ENCODE measurements around the gene MRGPRD. TPM values are rescaled to one million over a fixed set of nuclear protein-coding genes. Genes with fewer than 3 reads are reported as not detected.

The MRGPRD gene
- total RNA-seq, 1 experiment from 2014 or later: not detected

GRCh38 chr11:68994161-68994893 lies 13.5 kb upstream of the MRGPRD start:
- POLR2A ChIA-PET: no interaction called here
- CTCF ChIA-PET: no interaction called here
- Mint-ChIP-seq H3K9me3 (no peaks in the 10 kb centered on the region), H3K4me3 (no peak overlapping the region), H3K4me1 (peaks cover 3% of the 10 kb centered on the region; the same call in 1 of the 2 replicates), H3K27me3 (ENCODE audit: low read depth) (no peaks in the 10 kb centered on the region), H3K27ac (no peak overlapping the region), H3K36me3 (no peaks in the 10 kb centered on the region)
- DNase-seq (ENCODE audit: low spot score) (peak; percentile 10), ATAC-seq (no peak)
- TF ChIP-seq ZSCAN18 (CRISPR knock-in tag; IDR thresholded peaks at IDR 0.05): no peak
- TF ChIP-seq, protein P1, sequence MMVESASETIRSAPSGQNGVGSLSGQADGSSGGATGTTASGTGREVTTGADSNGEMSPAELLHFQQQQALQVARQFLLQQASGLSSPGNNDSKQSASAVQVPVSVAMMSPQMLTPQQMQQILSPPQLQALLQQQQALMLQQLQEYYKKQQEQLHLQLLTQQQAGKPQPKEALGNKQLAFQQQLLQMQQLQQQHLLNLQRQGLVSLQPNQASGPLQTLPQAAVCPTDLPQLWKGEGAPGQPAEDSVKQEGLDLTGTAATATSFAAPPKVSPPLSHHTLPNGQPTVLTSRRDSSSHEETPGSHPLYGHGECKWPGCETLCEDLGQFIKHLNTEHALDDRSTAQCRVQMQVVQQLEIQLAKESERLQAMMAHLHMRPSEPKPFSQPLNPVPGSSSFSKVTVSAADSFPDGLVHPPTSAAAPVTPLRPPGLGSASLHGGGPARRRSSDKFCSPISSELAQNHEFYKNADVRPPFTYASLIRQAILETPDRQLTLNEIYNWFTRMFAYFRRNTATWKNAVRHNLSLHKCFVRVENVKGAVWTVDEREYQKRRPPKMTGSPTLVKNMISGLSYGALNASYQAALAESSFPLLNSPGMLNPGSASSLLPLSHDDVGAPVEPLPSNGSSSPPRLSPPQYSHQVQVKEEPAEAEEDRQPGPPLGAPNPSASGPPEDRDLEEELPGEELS (CRISPR knock-in tag; IDR thresholded peaks at IDR 0.05): no peak
- no peak for TF ChIP-seq IRF2 (CRISPR knock-in tag; IDR thresholded peaks at IDR 0.05; ENCODE audit: borderline replicate concordance, low read depth)
- TF ChIP-seq USF1 (CRISPR knock-in tag; IDR thresholded peaks at IDR 0.05): no peak
- no peak for TF ChIP-seq SMAD4 (CRISPR knock-in tag; IDR thresholded peaks at IDR 0.05)
- no peak for TF ChIP-seq ZNF396 (CRISPR knock-in tag; IDR thresholded peaks at IDR 0.05; ENCODE audit: borderline replicate concordance)
- TF ChIP-seq RORB (CRISPR knock-in tag; IDR thresholded peaks at IDR 0.05): no peak
- TF ChIP-seq NR3C1 (CRISPR knock-in tag; conservative IDR thresholded peaks at IDR 0.05; ENCODE audit: low read depth): no peak
- TF ChIP-seq ATF3 (CRISPR knock-in tag; conservative IDR thresholded peaks at IDR 0.05): no peak
- no peak for TF ChIP-seq NFATC4 (CRISPR knock-in tag; IDR thresholded peaks at IDR 0.05)
- TF ChIP-seq ZNF263 (CRISPR knock-in tag; IDR thresholded peaks at IDR 0.05; ENCODE audit: low read depth): no peak
- no peak for TF ChIP-seq RELA (CRISPR knock-in tag; IDR thresholded peaks at IDR 0.05; ENCODE audit: borderline replicate concordance)
- no peak for TF ChIP-seq NR2C2 (CRISPR knock-in tag; IDR thresholded peaks at IDR 0.05)
- no peak for TF ChIP-seq MXD4 (CRISPR knock-in tag; IDR thresholded peaks at IDR 0.05; ENCODE audit: borderline replicate concordance)
- TF ChIP-seq, protein P2, sequence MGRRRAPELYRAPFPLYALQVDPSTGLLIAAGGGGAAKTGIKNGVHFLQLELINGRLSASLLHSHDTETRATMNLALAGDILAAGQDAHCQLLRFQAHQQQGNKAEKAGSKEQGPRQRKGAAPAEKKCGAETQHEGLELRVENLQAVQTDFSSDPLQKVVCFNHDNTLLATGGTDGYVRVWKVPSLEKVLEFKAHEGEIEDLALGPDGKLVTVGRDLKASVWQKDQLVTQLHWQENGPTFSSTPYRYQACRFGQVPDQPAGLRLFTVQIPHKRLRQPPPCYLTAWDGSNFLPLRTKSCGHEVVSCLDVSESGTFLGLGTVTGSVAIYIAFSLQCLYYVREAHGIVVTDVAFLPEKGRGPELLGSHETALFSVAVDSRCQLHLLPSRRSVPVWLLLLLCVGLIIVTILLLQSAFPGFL (CRISPR knock-in tag; IDR thresholded peaks at IDR 0.05; ENCODE audit: borderline replicate concordance): no peak

- peaks cover 3% of the 10 kb centered on the region; the same call in 1 of the 2 replicates for H3K4me1 Mint-ChIP-seq
- ATAC-seq (no peak), DNase-seq (ENCODE audit: low spot score) (no peak)
- no peak overlapping the region for H3K4me3 Mint-ChIP-seq
- ChIA-PET CTCF (interaction anchor here (1.3 kb wide), 2 partner anchors 37 to 38 kb away, joined by 3 to 4 read pairs; no protein-coding TSS in a partner anchor), POLR2A (no interaction called here)
- no peaks in the 10 kb centered on the region for H3K9me3 Mint-ChIP-seq
- no peaks in the 10 kb centered on the region for H3K36me3 Mint-ChIP-seq
- no peak overlapping the region for H3K27ac Mint-ChIP-seq
- TF ChIP-seq MLX (CRISPR knock-in tag; IDR thresholded peaks at IDR 0.05): no peak
- TF ChIP-seq, protein P3, sequence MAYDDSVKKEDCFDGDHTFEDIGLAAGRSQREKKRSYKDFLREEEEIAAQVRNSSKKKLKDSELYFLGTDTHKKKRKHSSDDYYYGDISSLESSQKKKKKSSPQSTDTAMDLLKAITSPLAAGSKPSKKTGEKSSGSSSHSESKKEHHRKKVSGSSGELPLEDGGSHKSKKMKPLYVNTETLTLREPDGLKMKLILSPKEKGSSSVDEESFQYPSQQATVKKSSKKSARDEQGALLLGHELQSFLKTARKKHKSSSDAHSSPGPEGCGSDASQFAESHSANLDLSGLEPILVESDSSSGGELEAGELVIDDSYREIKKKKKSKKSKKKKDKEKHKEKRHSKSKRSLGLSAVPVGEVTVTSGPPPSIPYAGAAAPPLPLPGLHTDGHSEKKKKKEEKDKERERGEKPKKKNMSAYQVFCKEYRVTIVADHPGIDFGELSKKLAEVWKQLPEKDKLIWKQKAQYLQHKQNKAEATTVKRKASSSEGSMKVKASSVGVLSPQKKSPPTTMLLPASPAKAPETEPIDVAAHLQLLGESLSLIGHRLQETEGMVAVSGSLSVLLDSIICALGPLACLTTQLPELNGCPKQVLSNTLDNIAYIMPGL (CRISPR knock-in tag; IDR thresholded peaks at IDR 0.05): no peak
- H3K27me3 Mint-ChIP-seq (ENCODE audit: low read depth): no peaks in the 10 kb centered on the region
These were observed 12.8 kb upstream of the MRGPRD start for GRCh38 chr11:68993546-68993945.

All from WTC11 (cell line).